HEK293 (cell line): Measurements from ENCODE around the gene NSUN6.

Experiments
- CTCF ChIA-PET: fragments of 350-600 bp; formaldehyde crosslinking; extraction: SDS; loops from one replicate; lab custom pipeline; 2021; ENCODE audit warnings: antibody characterized with exemption; lab: Yijun Ruan, JAX
- POLR2A ChIA-PET: fragments of 300-600 bp; formaldehyde crosslinking; extraction: SDS; loops from one replicate; lab custom pipeline; 2020; ENCODE audit warnings: antibody characterized with exemption, inconsistent platforms; lab: Yijun Ruan, JAX
- H3K27ac ChIP-seq: fragments of 200-500 bp; sonication (Bioruptor generic); 2 replicates; pipeline ENCODE4 v1.5.1; 2014; ENCODE audit warnings: low read depth, low read length, control low read depth, inconsistent platforms; ENCODE audit errors: extremely low read depth
- H3K36me3 ChIP-seq, 2 experiments: fragments of 200-500 bp in 1 of 2; sonication (Bioruptor generic) in 1 of 2; 1 replicate in 1 of 2; 2 replicates in 1 of 2; pipeline ENCODE4 v1.5.1; 2014 to 2017; ENCODE audit warnings: inconsistent platforms in 2 of 2, low read length in 2 of 2; ENCODE audit not compliant: control insufficient read depth in 2 of 2, insufficient read depth in 1 of 2
- H3K4me1 ChIP-seq: fragments of 200-500 bp; sonication (Bioruptor generic); 2 replicates; pipeline ENCODE4 v1.5.1; 2014; ENCODE audit warnings: mild to moderate bottlenecking, low read length, inconsistent platforms; ENCODE audit not compliant: control insufficient read depth, insufficient read depth
- H3K4me3 ChIP-seq: 2 replicates; pipeline ENCODE4 v1.5.1; 2011; ENCODE audit warnings: low read depth, mild to moderate bottlenecking, control low read depth, low read length, moderate library complexity
- H3K9me3 ChIP-seq: fragments of 200-500 bp; sonication (Bioruptor generic); 2 replicates; pipeline ENCODE4 v1.5.1; 2014; ENCODE audit warnings: low read depth, low read length, inconsistent platforms; ENCODE audit not compliant: control insufficient read depth, insufficient read depth
- ATF2 ChIP-seq: fragments of 450-650 bp; formaldehyde crosslinking; IDR thresholded peaks from 2 replicates; pipeline ENCODE4 v1.5.1; 2016; ENCODE audit warnings: missing biosample characterization, missing genetic modification characterization, low read depth
- HOXA7 ChIP-seq: sonication (generic); formaldehyde crosslinking; IDR thresholded peaks from 2 replicates; pipeline ENCODE4 v1.8.1; 2022; ENCODE audit warnings: missing genetic modification reagents, borderline replicate concordance
- HOXC10 ChIP-seq: sonication (generic); formaldehyde crosslinking; IDR thresholded peaks from 2 replicates; pipeline ENCODE4 v1.8.1; 2023; ENCODE audit warnings: mild to moderate bottlenecking, missing genetic modification reagents
- OSR2 ChIP-seq: fragments of 450-650 bp; formaldehyde crosslinking; IDR thresholded peaks from 2 replicates; pipeline ENCODE4 v1.5.1; 2016; ENCODE audit warnings: missing biosample characterization, missing genetic modification characterization
- SP3 ChIP-seq: fragments of 450-650 bp; formaldehyde crosslinking; IDR thresholded peaks from 2 replicates; pipeline ENCODE4 v1.5.1; 2016; ENCODE audit warnings: missing biosample characterization, missing genetic modification characterization
- YY1 ChIP-seq: fragments of 450-650 bp; formaldehyde crosslinking; IDR thresholded peaks from 2 replicates; pipeline ENCODE4 v1.5.1; 2018; ENCODE audit warnings: missing biosample characterization, missing genetic modification characterization
- ZBTB20 ChIP-seq: fragments of 450-650 bp; formaldehyde crosslinking; IDR thresholded peaks from 2 replicates; pipeline ENCODE4 v1.5.1; 2016; ENCODE audit warnings: missing biosample characterization, missing genetic modification characterization
- ZEB2 ChIP-seq: fragments of 450-650 bp; formaldehyde crosslinking; IDR thresholded peaks from 2 replicates; pipeline ENCODE4 v1.5.1; 2016; ENCODE audit warnings: missing biosample characterization, missing genetic modification characterization
- ZFHX2 ChIP-seq: fragments of 450-650 bp; formaldehyde crosslinking; conservative IDR thresholded peaks from 2 replicates; pipeline ENCODE4 v1.5.1; 2016; ENCODE audit warnings: missing biosample characterization, missing genetic modification characterization
- ZFP3 ChIP-seq: fragments of 450-650 bp; formaldehyde crosslinking; IDR thresholded peaks from 2 replicates; pipeline ENCODE4 v1.5.1; 2016; ENCODE audit warnings: low read depth, missing biosample characterization, missing genetic modification characterization
- ZNF10 ChIP-seq: fragments of 450-650 bp; formaldehyde crosslinking; IDR thresholded peaks from 2 replicates; pipeline ENCODE4 v1.5.1; 2017; ENCODE audit warnings: missing biosample characterization, missing genetic modification characterization
- ZNF146 ChIP-seq: fragments of 450-650 bp; formaldehyde crosslinking; IDR thresholded peaks from 2 replicates; pipeline ENCODE4 v1.5.1; 2016; ENCODE audit warnings: missing biosample characterization, missing genetic modification characterization
- ZNF174 ChIP-seq: fragments of 450-650 bp; formaldehyde crosslinking; IDR thresholded peaks from 2 replicates; pipeline ENCODE4 v1.5.0; 2017; ENCODE audit warnings: missing biosample characterization, mild to moderate bottlenecking, missing genetic modification characterization
- ZNF18 ChIP-seq: fragments of 450-650 bp; formaldehyde crosslinking; IDR thresholded peaks from 2 replicates; pipeline ENCODE4 v1.5.1; 2016; ENCODE audit warnings: missing biosample characterization, missing genetic modification characterization
- ZNF2 ChIP-seq: fragments of 450-650 bp; formaldehyde crosslinking; IDR thresholded peaks from 2 replicates; pipeline ENCODE4 v1.5.1; 2016; ENCODE audit warnings: missing biosample characterization, missing genetic modification characterization
- ZNF223 ChIP-seq: fragments of 450-650 bp; formaldehyde crosslinking; IDR thresholded peaks from 2 replicates; pipeline ENCODE4 v1.5.1; 2016; ENCODE audit warnings: missing biosample characterization, missing genetic modification characterization
- ZNF24 ChIP-seq: fragments of 450-650 bp; formaldehyde crosslinking; IDR thresholded peaks from 2 replicates; pipeline ENCODE4 v1.5.1; 2016; ENCODE audit warnings: missing biosample characterization, missing genetic modification characterization
- ZNF354C ChIP-seq: fragments of 450-650 bp; formaldehyde crosslinking; IDR thresholded peaks from 2 replicates; pipeline ENCODE4 v1.5.1; 2016; ENCODE audit warnings: missing biosample characterization, missing genetic modification characterization, low read depth, borderline replicate concordance
- ZNF394 ChIP-seq: fragments of 450-650 bp; formaldehyde crosslinking; IDR thresholded peaks from 2 replicates; pipeline ENCODE4 v1.5.1; 2016; ENCODE audit warnings: missing biosample characterization, missing genetic modification characterization, mild to moderate bottlenecking, moderate library complexity, borderline replicate concordance
- ZNF416 ChIP-seq: fragments of 450-650 bp; formaldehyde crosslinking; IDR thresholded peaks from 2 replicates; pipeline ENCODE4 v1.5.1; 2016; ENCODE audit warnings: missing biosample characterization, missing genetic modification characterization
- ZNF549 ChIP-seq: fragments of 450-650 bp; IDR thresholded peaks from 2 replicates; pipeline ENCODE4 v1.5.1; 2018; ENCODE audit warnings: missing biosample characterization, missing genetic modification characterization, mild to moderate bottlenecking, inconsistent platforms, moderate library complexity
- ZNF555 ChIP-seq: fragments of 450-650 bp; formaldehyde crosslinking; conservative IDR thresholded peaks from 2 replicates; pipeline ENCODE4 v1.5.1; 2017; ENCODE audit warnings: missing biosample characterization, mild to moderate bottlenecking, missing genetic modification characterization, inconsistent platforms
- ZNF558 ChIP-seq: fragments of 450-650 bp; formaldehyde crosslinking; IDR thresholded peaks from 2 replicates; pipeline ENCODE4 v1.5.1; 2016; ENCODE audit warnings: missing biosample characterization, missing genetic modification characterization
- ZNF585B ChIP-seq: fragments of 450-650 bp; formaldehyde crosslinking; IDR thresholded peaks from 2 replicates; pipeline ENCODE4 v1.5.1; 2016; ENCODE audit warnings: missing biosample characterization, missing genetic modification characterization
- ZNF624 ChIP-seq: fragments of 450-650 bp; formaldehyde crosslinking; IDR thresholded peaks from 2 replicates; pipeline ENCODE4 v1.5.1; 2017; ENCODE audit warnings: missing biosample characterization, missing genetic modification characterization
- ZNF670 ChIP-seq: fragments of 450-650 bp; formaldehyde crosslinking; IDR thresholded peaks from 2 replicates; pipeline ENCODE4 v1.5.1; 2016; ENCODE audit warnings: missing biosample characterization, missing genetic modification characterization, low read depth
- ZNF677 ChIP-seq: fragments of 450-650 bp; IDR thresholded peaks from 2 replicates; pipeline ENCODE4 v1.5.0; 2018; ENCODE audit warnings: missing biosample characterization, mild to moderate bottlenecking, missing genetic modification characterization, moderate library complexity
- ZSCAN5A ChIP-seq: fragments of 450-650 bp; formaldehyde crosslinking; IDR thresholded peaks from 2 replicates; pipeline ENCODE4 v1.5.1; 2016; ENCODE audit warnings: missing biosample characterization, missing genetic modification characterization
- TF ChIP-seq, protein P1 (sequence below): IDR thresholded peaks from 2 replicates; pipeline ENCODE4 v1.6.1; 2011; ENCODE audit warnings: mild to moderate bottlenecking, low read depth, low read length, borderline replicate concordance

The NSUN6 gene

GRCh38 chr10:18508587-18508986 lies 142.8 kb downstream of the NSUN6 start:
- no peaks in the 10 kb centered on the region for H3K36me3 ChIP-seq
- TF ChIP-seq ZNF2 (tag by site-specific recombination) (no peak), OSR2 (tag by site-specific recombination) (no peak), HOXC10 (CRISPR knock-in tag) (no peak), ZNF146 (tag by site-specific recombination) (no peak), ZNF394 (tag by site-specific recombination) (no peak), HOXA7 (CRISPR knock-in tag) (no peak), ZNF24 (tag by site-specific recombination) (no peak), ZNF558 (no peak), ZNF354C (no peak), ZNF10 (tag by site-specific recombination) (no peak)
- H3K4me3 ChIP-seq: no peak overlapping the region
- H3K4me1 ChIP-seq: no peaks in the 10 kb centered on the region
- H3K27ac ChIP-seq: no peak overlapping the region
- ChIA-PET CTCF (no interaction called here), POLR2A (no interaction called here)
- no peaks in the 10 kb centered on the region for H3K9me3 ChIP-seq

DNA sequence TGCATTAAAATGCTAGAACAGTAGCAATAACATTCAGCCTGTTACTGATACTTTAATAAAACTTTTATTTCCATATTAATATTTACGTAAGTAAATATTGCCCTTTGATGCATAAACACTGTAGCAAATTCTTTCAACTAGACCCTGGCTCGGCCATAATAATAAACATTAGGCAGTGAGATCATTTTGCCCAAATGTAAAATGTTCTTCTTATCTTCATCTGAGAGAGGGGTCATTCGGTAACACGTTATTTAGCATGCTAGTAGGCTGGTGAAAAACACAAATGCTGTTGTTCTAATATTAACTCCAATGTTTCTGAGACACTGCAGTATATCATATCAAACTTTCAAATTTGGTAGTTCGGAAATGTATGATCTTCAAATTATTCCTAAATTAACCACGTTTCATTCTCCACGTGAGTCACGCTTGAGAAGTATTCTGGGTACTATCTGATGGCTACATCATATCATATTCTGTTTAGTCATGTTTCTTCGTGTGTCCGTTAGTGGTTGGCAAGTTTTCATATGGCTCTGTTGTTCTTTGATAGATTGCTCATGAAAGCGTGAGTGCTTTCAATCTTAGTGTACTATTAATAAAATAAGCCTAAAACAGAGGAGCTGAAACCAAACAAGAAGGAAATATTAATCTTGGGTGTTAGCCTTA lies 145.8 kb downstream of the NSUN6 start:
- no peaks in the 10 kb centered on the region for H3K36me3 ChIP-seq
- no peak overlapping the region for H3K27ac ChIP-seq
- no peak for TF ChIP-seq ZBTB20 (tag by site-specific recombination)
- TF ChIP-seq YY1 (tag by site-specific recombination): no peak
- TF ChIP-seq ZFHX2: no peak
- TF ChIP-seq ZNF585B (tag by site-specific recombination): no peak
- no peak for TF ChIP-seq ZNF555 (tag by site-specific recombination)
- TF ChIP-seq, protein P1, sequence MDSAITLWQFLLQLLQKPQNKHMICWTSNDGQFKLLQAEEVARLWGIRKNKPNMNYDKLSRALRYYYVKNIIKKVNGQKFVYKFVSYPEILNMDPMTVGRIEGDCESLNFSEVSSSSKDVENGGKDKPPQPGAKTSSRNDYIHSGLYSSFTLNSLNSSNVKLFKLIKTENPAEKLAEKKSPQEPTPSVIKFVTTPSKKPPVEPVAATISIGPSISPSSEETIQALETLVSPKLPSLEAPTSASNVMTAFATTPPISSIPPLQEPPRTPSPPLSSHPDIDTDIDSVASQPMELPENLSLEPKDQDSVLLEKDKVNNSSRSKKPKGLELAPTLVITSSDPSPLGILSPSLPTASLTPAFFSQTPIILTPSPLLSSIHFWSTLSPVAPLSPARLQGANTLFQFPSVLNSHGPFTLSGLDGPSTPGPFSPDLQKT: no peak
- no peak for TF ChIP-seq ZEB2 (tag by site-specific recombination)
- no peak for TF ChIP-seq SP3 (tag by site-specific recombination)
- TF ChIP-seq ZNF677 (tag by site-specific recombination): no peak
- TF ChIP-seq ZNF174 (tag by site-specific recombination): no peak
- TF ChIP-seq ZNF549 (tag by site-specific recombination): no peak
- TF ChIP-seq ZSCAN5A (tag by site-specific recombination): no peak
- no peaks in the 10 kb centered on the region for H3K4me1 ChIP-seq
- H3K9me3 ChIP-seq: no peaks in the 10 kb centered on the region
- ChIA-PET POLR2A (no interaction called here), CTCF (no interaction called here)
- no peak overlapping the region for H3K4me3 ChIP-seq

DNA sequence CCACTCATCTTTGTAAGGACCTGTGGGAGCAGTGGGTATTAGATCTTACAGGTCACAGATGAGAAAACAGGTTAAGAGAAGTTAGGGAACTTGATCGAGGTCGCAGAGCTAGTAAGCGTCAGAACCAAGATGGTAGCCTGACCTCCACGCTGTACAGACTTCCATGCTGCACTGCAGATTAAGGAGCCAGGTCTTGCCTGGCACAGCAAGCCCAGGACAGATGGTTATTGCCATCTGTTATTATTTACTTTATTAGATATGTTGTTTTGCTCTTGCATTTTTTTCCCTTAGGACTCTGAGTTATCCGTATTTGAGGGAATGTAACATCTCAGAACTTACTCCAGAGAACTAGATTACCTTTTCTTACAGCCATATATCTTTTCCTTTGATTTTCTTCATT lies 147.2 kb downstream of the NSUN6 start:
- H3K4me1 ChIP-seq: no peaks in the 10 kb centered on the region
- H3K36me3 ChIP-seq: no peaks in the 10 kb centered on the region
- TF ChIP-seq ZNF416: no peak
- no peak for TF ChIP-seq ATF2 (tag by site-specific recombination)
- TF ChIP-seq SP3 (tag by site-specific recombination): no peak
- no peak for TF ChIP-seq ZFP3 (tag by site-specific recombination)
- TF ChIP-seq ZNF624 (tag by site-specific recombination): no peak
- no peak for TF ChIP-seq ZNF18 (tag by site-specific recombination)
- no peak for TF ChIP-seq ZNF670 (tag by site-specific recombination)
- TF ChIP-seq ZNF223 (tag by site-specific recombination): no peak
- TF ChIP-seq, all 188 proteins: peak for 0
- Histone ChIP-seq H3K27ac (no peak overlapping the region), H3K9me3 (no peaks in the 10 kb centered on the region), H3K4me3 (no peak overlapping the region)
- ChIA-PET CTCF (no interaction called here), POLR2A (no interaction called here)
